A549 (cell line): Measurements from ENCODE around the gene LRP3. TPM values are rescaled to one million over a fixed set of nuclear protein-coding genes. Genes with fewer than 3 reads are reported as not detected.

Experiments used
- ATAC-seq, 2 experiments: fragments of 200-7000 bp in 1 of 2; fragments of >200 bp in 1 of 2; cut with Nextera tagmentation in 1 of 2; cut with Tn5 transposase in 1 of 2; 3 replicates each; pipeline versions ENCODE4 v1.8.0 to v1.9.1; 2018 to 2020; ENCODE audit warnings: mild to moderate bottlenecking in 1 of 2, moderate library complexity in 1 of 2
- CTCF ChIA-PET: fragments of 300-600 bp; sonication (Branson Sonifier 250); formaldehyde crosslinking; extraction: SDS; loops from one replicate; lab custom pipeline; 2021; ENCODE audit warnings: antibody characterized with exemption, inconsistent platforms; lab: Yijun Ruan, JAX
- POLR2A ChIA-PET: fragments of 350-600 bp; formaldehyde crosslinking; extraction: SDS; loops from one replicate; lab custom pipeline; 2021; ENCODE audit warnings: antibody characterized with exemption, inconsistent platforms; lab: Yijun Ruan, JAX
- DNase-seq, 2 experiments: peaks; one replicate each; pipeline versions ENCODE4 v3.0.0 to v3.0.0-alpha.2; 2011 to 2016; ENCODE audit warnings: low read depth in 1 of 2, low spot score in 1 of 2
- FAIRE-seq: peaks from 2 replicates; lab custom pipeline; 2011; peaks lifted over from hg19 to GRCh38; lab: Jason Lieb, UNC
- H3K27ac ChIP-seq, 2 experiments: fragments of >200 bp; sonication (Bioruptor Twin); formaldehyde crosslinking; 3 replicates each; pipeline ENCODE4 v1.5.1; 2016 to 2017
- H3K4me1 ChIP-seq: fragments of >200 bp; sonication (Bioruptor Twin); formaldehyde crosslinking; 3 replicates; pipeline ENCODE4 v1.6.1; 2016
- H3K4me2 ChIP-seq: fragments of >200 bp; sonication (Bioruptor Twin); formaldehyde crosslinking; 3 replicates; pipeline ENCODE4 v1.6.1; 2016
- H3K4me3 ChIP-seq: fragments of >200 bp; sonication (Bioruptor Twin); formaldehyde crosslinking; 3 replicates; pipeline ENCODE4 v1.5.1; 2016
- H3K9me3 ChIP-seq: fragments of >200 bp; sonication (Bioruptor Twin); formaldehyde crosslinking; 3 replicates; pipeline ENCODE4 v1.6.1; 2016
- CBX2 ChIP-seq: fragments of 200-600 bp; sonication (generic); IDR thresholded peaks from 2 replicates; pipeline ENCODE4 v1.6.1; 2016; ENCODE audit warnings: low read depth, mild to moderate bottlenecking, borderline replicate concordance
- CHD4 ChIP-seq: fragments of 200-600 bp; sonication (generic); IDR thresholded peaks from 2 replicates; pipeline ENCODE4 v1.6.1; 2016; ENCODE audit warnings: antibody characterized with exemption, mild to moderate bottlenecking, borderline replicate concordance
- CTCF ChIP-seq: fragments of >200 bp; sonication (Bioruptor Twin); formaldehyde crosslinking; IDR thresholded peaks from 3 replicates; pipeline ENCODE4 v1.5.1; 2016
- EHF ChIP-seq: fragments of 250-450 bp; sonication (Bioruptor Pico); IDR thresholded peaks from 2 replicates; pipeline ENCODE4 v1.5.0; 2020; ENCODE audit warnings: mild to moderate bottlenecking
- ESRRA ChIP-seq: fragments of 150-350 bp; IDR thresholded peaks from 2 replicates; pipeline ENCODE4 v1.6.1; 2014; ENCODE audit warnings: mild to moderate bottlenecking, low read length, borderline replicate concordance
- FOXS1 ChIP-seq: fragments of 250-450 bp; sonication (Bioruptor Pico); IDR thresholded peaks from 2 replicates; pipeline ENCODE4 v1.5.0; 2020; ENCODE audit warnings: mild to moderate bottlenecking, moderate library complexity
- HOXA7 ChIP-seq: fragments of 250-450 bp; sonication (Bioruptor Pico); IDR thresholded peaks from 2 replicates; pipeline ENCODE4 v1.5.0; 2020; ENCODE audit warnings: mild to moderate bottlenecking, moderate library complexity
- HOXB13 ChIP-seq: fragments of 250-450 bp; sonication (Bioruptor Pico); IDR thresholded peaks from 2 replicates; pipeline ENCODE4 v1.5.0; 2020; ENCODE audit warnings: low read depth, mild to moderate bottlenecking, moderate library complexity
- JUN ChIP-seq, 2 experiments: fragments of >200 bp; sonication (Bioruptor Twin); formaldehyde crosslinking; IDR thresholded peaks; 2 replicates in 1 of 2; 3 replicates in 1 of 2; pipeline ENCODE4 v1.6.1; 2016 to 2017
- KDM5A ChIP-seq: fragments of 200-600 bp; sonication (generic); IDR thresholded peaks from 2 replicates; pipeline ENCODE4 v1.6.1; 2016; ENCODE audit warnings: antibody characterized with exemption, mild to moderate bottlenecking
- MAX ChIP-seq: IDR thresholded peaks from 2 replicates; pipeline ENCODE4 v1.6.1; 2012
- MAZ ChIP-seq: fragments of 150-350 bp; IDR thresholded peaks from 2 replicates; pipeline ENCODE4 v1.6.1; 2014; ENCODE audit warnings: antibody characterized with exemption, low read depth, low read length, borderline replicate concordance
- MYC ChIP-seq: IDR thresholded peaks from 2 replicates; pipeline ENCODE4 v1.6.1; 2012; ENCODE audit warnings: mild to moderate bottlenecking, inconsistent platforms, low read length, improper control_type of control experiment, borderline replicate concordance
- NFE2L2 ChIP-seq: fragments of 150-350 bp; conservative IDR thresholded peaks from 2 replicates; pipeline ENCODE4 v1.6.1; 2014; ENCODE audit warnings: low read length
- RAD21 ChIP-seq, 2 experiments: fragments of >200 bp in 1 of 2; sonication (Bioruptor Twin) in 1 of 2; formaldehyde crosslinking in 1 of 2; IDR thresholded peaks in 1 of 2; conservative IDR thresholded peaks in 1 of 2; 2 replicates in 1 of 2; 3 replicates in 1 of 2; pipeline ENCODE4 v1.6.1; 2012 to 2018; ENCODE audit warnings: inconsistent platforms in 1 of 2
- RARB ChIP-seq: fragments of 250-450 bp; sonication (Bioruptor Pico); IDR thresholded peaks from 2 replicates; pipeline ENCODE4 v1.8.0; 2021; ENCODE audit warnings: mild to moderate bottlenecking, moderate library complexity
- SMC3 ChIP-seq: fragments of >200 bp; sonication (Bioruptor Twin); formaldehyde crosslinking; IDR thresholded peaks from 3 replicates; pipeline ENCODE4 v1.6.1; 2018; ENCODE audit warnings: inconsistent platforms
- SREBF2 ChIP-seq: fragments of 450-650 bp; IDR thresholded peaks from 2 replicates; pipeline ENCODE4 v1.6.1; 2014; ENCODE audit warnings: mild to moderate bottlenecking, moderate library complexity
- USF2 ChIP-seq: fragments of 450-650 bp; IDR thresholded peaks from 2 replicates; pipeline ENCODE4 v1.6.1; 2014; ENCODE audit warnings: antibody characterized with exemption
- ZC3H11A ChIP-seq: fragments of 450-650 bp; IDR thresholded peaks from 2 replicates; pipeline ENCODE4 v1.6.1; 2014; ENCODE audit warnings: antibody characterized with exemption, mild to moderate bottlenecking
- ZSCAN20 ChIP-seq: fragments of 250-450 bp; sonication (Bioruptor Pico); IDR thresholded peaks from 2 replicates; pipeline ENCODE4 v1.8.0; 2022; ENCODE audit warnings: mild to moderate bottlenecking, moderate library complexity
- WGBS: methylation state at CpG from one replicate; pipeline ENCODE4 v1.1.6; 2017; ENCODE audit errors: missing lambda C conversion rate; 5-methylcytosine and 5-hydroxymethylcytosine counted together
- polyA plus RNA-seq, 4 experiments: library from polyadenylated mRNA; depleted of rRNA in 3 of 4; stranded (reverse); fragments of >200 nt; fragmentation: RNase III in 1 of 4; extraction: RNeasy Plus Mini Kit Qiagen cat#74134 plus additional on column Dnase treatment in 1 of 4; gene quantifications; 2 replicates in 3 of 4; 3 replicates in 1 of 4; pipeline ENCODE4 v1.2.3, GENCODE V29; 2011 to 2017
- TF ChIP-seq, protein P1 (sequence below): fragments of 150-350 bp; IDR thresholded peaks from 2 replicates; pipeline ENCODE4 v1.6.1; 2014; ENCODE audit warnings: low read depth, mild to moderate bottlenecking, low read length
- TF ChIP-seq, protein P2 (sequence below): fragments of 250-450 bp; sonication (Bioruptor Pico); IDR thresholded peaks from 2 replicates; pipeline ENCODE4 v1.5.0; 2020; ENCODE audit warnings: low read depth, mild to moderate bottlenecking, moderate library complexity

The LRP3 gene
- polyA plus RNA-seq, 2 of the 4 experiments (the other 2 are of a cell fraction): 10.9 to 25.1 TPM

DNA sequence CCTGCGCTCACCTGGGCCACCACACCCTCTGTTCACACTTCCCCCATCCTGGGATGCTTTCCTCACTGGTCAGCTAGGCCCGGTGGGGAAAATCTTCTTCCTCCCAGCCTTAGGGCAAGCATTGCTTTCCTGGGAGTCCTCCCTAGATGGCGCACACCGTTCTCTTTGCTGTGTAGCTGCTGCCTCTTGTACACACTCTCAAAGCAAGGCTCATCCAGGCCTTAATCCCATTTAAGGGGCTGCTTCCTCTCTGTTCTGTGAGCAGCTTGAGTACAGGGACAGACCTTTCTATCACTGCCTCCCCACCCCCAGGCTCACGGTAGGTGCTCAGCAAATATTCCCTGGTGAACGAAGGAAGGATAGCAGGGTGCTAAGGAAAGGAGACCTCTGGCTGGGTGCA is 20.5 kb downstream of the LRP3 start:
- H3K4me3 ChIP-seq: no peak overlapping the region
- TF ChIP-seq ZSCAN20 (CRISPR knock-in tag) (no peak), NFE2L2 (no peak), HOXB13 (CRISPR knock-in tag) (no peak), CTCF (peak; percentile 47), FOXS1 (CRISPR knock-in tag) (no peak), USF2 (no peak), RAD21 (conservative IDR thresholded peaks at IDR 0.05 in 1 of 2, IDR thresholded peaks at IDR 0.05 in 1 of 2) (peak; percentile 25 to 48; a peak in 3 of 5 replicates)
- TF ChIP-seq, all 56 proteins: peak for 2
- Histone ChIP-seq H3K9me3 (no peaks in the 10 kb centered on the region), H3K4me1 (no peaks in the 10 kb centered on the region), H3K4me2 (no peak overlapping the region), H3K27ac (no peak overlapping the region)
- ChIA-PET POLR2A (interaction anchor here (0.6 kb wide), 1 partner anchor 8 kb away, joined by 8 read pairs; no protein-coding TSS in a partner anchor), CTCF (interaction anchor here (0.6 to 7.5 kb wide), 17 partner anchors 10 to 589 kb away, joined by 3 to 44 read pairs (median 4); partner anchors contain the start of gene SLC7A10)
- FAIRE-seq: peak; percentile 95
- peak; percentile 48 to 76; a peak in 5 of 6 replicates for ATAC-seq
- peak; percentile 66 to 72 for DNase-seq
- WGBS: 63% methylated on average over 6 of the region's 6 CpGs

DNA sequence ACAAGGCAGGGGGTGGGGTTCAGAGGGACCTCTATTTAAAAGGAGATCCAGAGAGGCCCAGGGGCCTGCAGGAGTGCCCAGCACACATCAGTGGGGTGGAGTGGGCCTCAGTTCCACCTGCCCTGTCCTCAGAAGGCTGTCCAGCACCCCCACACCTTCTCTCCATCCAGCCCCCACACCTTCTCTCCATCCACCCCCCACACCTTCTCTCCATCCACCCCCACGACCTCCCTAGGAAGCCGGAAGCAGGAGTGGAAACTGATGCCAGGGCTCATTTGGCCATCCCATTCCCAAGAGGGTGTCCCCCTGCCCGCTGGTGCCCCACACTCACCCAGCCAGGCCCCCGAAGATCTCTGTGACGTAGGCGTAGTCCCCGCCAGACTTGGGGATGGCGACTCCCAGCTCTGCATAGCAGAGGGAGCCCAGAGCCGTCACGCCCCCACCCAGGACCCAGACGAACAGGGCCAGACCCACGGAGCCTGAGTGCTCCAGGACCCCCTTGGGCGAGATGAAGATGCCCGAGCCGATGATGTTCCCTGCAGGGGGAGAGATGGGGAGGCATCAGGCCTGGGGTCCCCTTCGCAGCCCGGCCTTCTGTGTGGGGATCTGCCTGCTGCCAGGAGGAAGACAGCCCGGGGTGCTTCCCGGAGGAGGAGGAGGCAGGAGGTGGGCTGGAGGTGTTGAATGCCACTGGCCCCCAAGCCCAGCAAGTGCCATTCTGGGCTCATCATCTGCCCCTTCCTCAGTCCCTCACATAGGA is 21.5 kb downstream of the LRP3 start:
- 83% methylated on average over 19 of the region's 19 CpGs for WGBS
- no peak for FAIRE-seq
- no peaks in the 10 kb centered on the region for H3K4me1 ChIP-seq
- ChIA-PET CTCF (interaction anchor here (1.4 to 7.5 kb wide), 6 partner anchors 9 to 31 kb away, joined by 5 to 44 read pairs (median 18); partner anchors contain the start of gene SLC7A10), POLR2A (interaction anchor here (1.1 kb wide), 1 partner anchor 869 kb away, joined by 3 read pairs; no protein-coding TSS in a partner anchor)
- H3K4me3 ChIP-seq: no peak overlapping the region
- ATAC-seq: no peak
- no peak for DNase-seq
- H3K4me2 ChIP-seq: no peak overlapping the region
- TF ChIP-seq MAX (no peak), ZC3H11A (no peak), SREBF2 (no peak), MYC (no peak), HOXB13 (CRISPR knock-in tag) (no peak), SMC3 (no peak), JUN (IDR thresholded peaks at IDR 0.05) (no peak), HOXA7 (CRISPR knock-in tag) (no peak), FOXS1 (CRISPR knock-in tag) (no peak), RARB (CRISPR knock-in tag) (no peak), EHF (CRISPR knock-in tag) (no peak), RAD21 (conservative IDR thresholded peaks at IDR 0.05 in 1 of 2, IDR thresholded peaks at IDR 0.05 in 1 of 2) (no peak), CHD4 (no peak), CBX2 (no peak), MAZ (no peak), ESRRA (no peak), KDM5A (no peak)
- TF ChIP-seq, protein P1, sequence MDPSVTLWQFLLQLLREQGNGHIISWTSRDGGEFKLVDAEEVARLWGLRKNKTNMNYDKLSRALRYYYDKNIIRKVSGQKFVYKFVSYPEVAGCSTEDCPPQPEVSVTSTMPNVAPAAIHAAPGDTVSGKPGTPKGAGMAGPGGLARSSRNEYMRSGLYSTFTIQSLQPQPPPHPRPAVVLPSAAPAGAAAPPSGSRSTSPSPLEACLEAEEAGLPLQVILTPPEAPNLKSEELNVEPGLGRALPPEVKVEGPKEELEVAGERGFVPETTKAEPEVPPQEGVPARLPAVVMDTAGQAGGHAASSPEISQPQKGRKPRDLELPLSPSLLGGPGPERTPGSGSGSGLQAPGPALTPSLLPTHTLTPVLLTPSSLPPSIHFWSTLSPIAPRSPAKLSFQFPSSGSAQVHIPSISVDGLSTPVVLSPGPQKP: no peak
- TF ChIP-seq, protein P2, sequence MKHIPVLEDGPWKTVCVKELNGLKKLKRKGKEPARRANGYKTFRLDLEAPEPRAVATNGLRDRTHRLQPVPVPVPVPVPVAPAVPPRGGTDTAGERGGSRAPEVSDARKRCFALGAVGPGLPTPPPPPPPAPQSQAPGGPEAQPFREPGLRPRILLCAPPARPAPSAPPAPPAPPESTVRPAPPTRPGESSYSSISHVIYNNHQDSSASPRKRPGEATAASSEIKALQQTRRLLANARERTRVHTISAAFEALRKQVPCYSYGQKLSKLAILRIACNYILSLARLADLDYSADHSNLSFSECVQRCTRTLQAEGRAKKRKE (CRISPR knock-in tag): no peak
- H3K27ac ChIP-seq: no peak overlapping the region
- H3K9me3 ChIP-seq: no peaks in the 10 kb centered on the region
